Natural killer cell (primary cell): ENCODE measurements around the gene RSAD2. TPM values are rescaled to one million over a fixed set of nuclear protein-coding genes. Genes with fewer than 3 reads are reported as not detected.

ENCODE experiments used
- ATAC-seq, 3 donors: fragments of 150-1000 bp in 2 of 3; fragments of 200-7000 bp in 1 of 3; cut with Tn5 transposase; 1 replicate in 1 of 3; 2 replicates in 2 of 3; pipeline ENCODE4 v1.10.0; 2021; ENCODE audit warnings: mild to moderate bottlenecking in 2 of 3, moderate library complexity in 2 of 3
- DNase-seq, 2 donors: peaks; one replicate each; pipeline versions ENCODE4 v3.0.0 to v3.0.0-alpha.2; 2013 to 2021; ENCODE audit warnings: mixed read lengths in 1 of 2
- H3K27ac ChIP-seq: one replicate; pipeline ENCODE4 v1.5.1; 2013; ENCODE audit warnings: mild to moderate bottlenecking, low read length
- H3K27me3 ChIP-seq: one replicate; pipeline ENCODE4 v1.6.1; 2013; ENCODE audit warnings: low read length; ENCODE audit not compliant: control insufficient read depth, insufficient read depth
- H3K36me3 ChIP-seq: one replicate; pipeline ENCODE4 v1.6.1; 2013; ENCODE audit warnings: low read length; ENCODE audit not compliant: control insufficient read depth, insufficient read depth
- H3K4me1 ChIP-seq: one replicate; pipeline ENCODE4 v1.6.1; 2013; ENCODE audit warnings: low read length; ENCODE audit not compliant: control insufficient read depth, insufficient read depth
- H3K4me3 ChIP-seq: one replicate; pipeline ENCODE4 v1.5.1; 2013; ENCODE audit warnings: low read length
- H3K9me3 ChIP-seq: one replicate; pipeline ENCODE4 v1.6.1; 2013; ENCODE audit warnings: low read length; ENCODE audit not compliant: control insufficient read depth, insufficient read depth
- H3K27ac Mint-ChIP-seq, 2 donors: one replicate each; pipeline ENCODE4 v1.8.0; 2022; ENCODE audit warnings: mild to moderate bottlenecking in 2 of 2, mixed read lengths in 2 of 2, moderate library complexity in 1 of 2
- H3K27me3 Mint-ChIP-seq, 2 donors: one replicate each; pipeline ENCODE4 v1.8.0; 2022; ENCODE audit warnings: low read depth in 2 of 2, mixed read lengths in 2 of 2
- H3K36me3 Mint-ChIP-seq: one replicate; pipeline ENCODE4 v1.8.0; 2022; ENCODE audit warnings: mixed read lengths
- H3K4me1 Mint-ChIP-seq, 2 donors: one replicate each; pipeline ENCODE4 v1.8.0; 2022; ENCODE audit warnings: mixed read lengths in 2 of 2
- H3K4me3 Mint-ChIP-seq: one replicate; pipeline ENCODE4 v1.8.0; 2022; ENCODE audit warnings: mild to moderate bottlenecking, moderate library complexity, mixed read lengths
- H3K9me3 Mint-ChIP-seq, 2 donors: one replicate each; pipeline ENCODE4 v1.8.0; 2022; ENCODE audit warnings: mixed read lengths in 2 of 2
- WGBS: methylation state at CpG from one replicate; pipeline ENCODE4 v1.1.7; 2013; ENCODE audit warnings: missing lambda C conversion rate; ENCODE audit not compliant: insufficient coverage; 5-methylcytosine and 5-hydroxymethylcytosine counted together
- intact Hi-C: fragments of 100-400 bp; cut with micrococcal nuclease; formaldehyde crosslinking; loops from one replicate; pipeline ENCODE4 v1.14.2; 2022
- total RNA-seq, 4 donors: library from RNA; stranded (reverse); fragments of 120-200 nt in 1 of 4; gene quantifications; one replicate each; pipeline versions ENCODE4 v1.2.3 to v1.2.4, GENCODE V29; 2013 to 2022
- TF ChIP-seq, protein P1 (sequence below): fragments of 200-600 bp; IDR thresholded peaks from one replicate; pipeline ENCODE4 v1.8.0; 2022; ENCODE audit warnings: antibody characterized with exemption

The RSAD2 gene
- total RNA-seq, 3 donors from 2014 or later (not counting 1 experiment from before 2014, with no cell fraction given), result 7.9 to 12.0 (median 9.4) TPM

DNA sequence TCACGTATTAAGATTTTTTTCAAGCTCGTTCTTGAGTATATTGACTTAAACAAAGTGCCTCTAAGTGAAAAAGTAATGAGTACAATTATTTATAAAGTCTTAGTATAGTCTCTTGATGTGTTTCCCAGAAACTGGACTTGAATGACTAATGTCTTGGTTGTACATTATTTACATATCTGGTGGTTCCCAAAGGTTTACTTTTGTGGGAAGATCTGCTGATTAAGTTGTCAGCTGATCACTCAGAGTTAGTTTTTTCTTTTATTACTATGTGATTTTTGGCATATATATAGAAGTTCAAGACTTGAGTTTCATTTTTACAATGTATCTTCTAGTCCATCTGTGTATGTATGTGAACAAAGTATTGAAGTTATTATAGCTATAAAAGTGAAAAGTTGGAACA is 69.1 kb downstream of the RSAD2 start:
- Histone ChIP-seq H3K4me3 (no peak overlapping the region), H3K27me3 (no peaks in the 10 kb centered on the region), H3K27ac (no peak overlapping the region), H3K4me1 (peaks cover 10% of the 10 kb centered on the region), H3K9me3 (no peaks in the 10 kb centered on the region), H3K36me3 (peaks cover 17% of the 10 kb centered on the region)
- H3K4me3 Mint-ChIP-seq, result no peak overlapping the region
- DNase-seq, result no peak
- WGBS, result no CpG with 5 or more reads among the region's 2 CpGs
- no peak for ATAC-seq
- no peak overlapping the region for H3K27ac Mint-ChIP-seq
- TF ChIP-seq, protein P1, sequence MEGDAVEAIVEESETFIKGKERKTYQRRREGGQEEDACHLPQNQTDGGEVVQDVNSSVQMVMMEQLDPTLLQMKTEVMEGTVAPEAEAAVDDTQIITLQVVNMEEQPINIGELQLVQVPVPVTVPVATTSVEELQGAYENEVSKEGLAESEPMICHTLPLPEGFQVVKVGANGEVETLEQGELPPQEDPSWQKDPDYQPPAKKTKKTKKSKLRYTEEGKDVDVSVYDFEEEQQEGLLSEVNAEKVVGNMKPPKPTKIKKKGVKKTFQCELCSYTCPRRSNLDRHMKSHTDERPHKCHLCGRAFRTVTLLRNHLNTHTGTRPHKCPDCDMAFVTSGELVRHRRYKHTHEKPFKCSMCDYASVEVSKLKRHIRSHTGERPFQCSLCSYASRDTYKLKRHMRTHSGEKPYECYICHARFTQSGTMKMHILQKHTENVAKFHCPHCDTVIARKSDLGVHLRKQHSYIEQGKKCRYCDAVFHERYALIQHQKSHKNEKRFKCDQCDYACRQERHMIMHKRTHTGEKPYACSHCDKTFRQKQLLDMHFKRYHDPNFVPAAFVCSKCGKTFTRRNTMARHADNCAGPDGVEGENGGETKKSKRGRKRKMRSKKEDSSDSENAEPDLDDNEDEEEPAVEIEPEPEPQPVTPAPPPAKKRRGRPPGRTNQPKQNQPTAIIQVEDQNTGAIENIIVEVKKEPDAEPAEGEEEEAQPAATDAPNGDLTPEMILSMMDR, result no peak
- H3K27me3 Mint-ChIP-seq, result no peaks in the 10 kb centered on the region
- intact Hi-C loops, result no loop called here
- H3K36me3 Mint-ChIP-seq, result peaks cover 7% of the 10 kb centered on the region
- H3K9me3 Mint-ChIP-seq, result no peaks in the 10 kb centered on the region
- H3K4me1 Mint-ChIP-seq, result peaks cover 32 to 49% of the 10 kb centered on the region in 2 donors

Other genes with a start within 250 kb of the RSAD2 start
- gene CMPK2, start 11.9 kb upstream of the RSAD2 start, total RNA-seq, result 10 to 100 TPM in 1 of 3 donors, 1 to 10 TPM in 2; 5.8 to 11.4 (median 8.6) TPM
- gene RNF144A, start 39.6 kb downstream of the RSAD2 start, total RNA-seq, result 10 to 100 TPM; 17.3 to 36.7 (median 19.0) TPM